Prostate gland (tissue), 2 donors: ENCODE data around the gene EHMT2. TPM values are rescaled to one million over a fixed set of nuclear protein-coding genes. Genes with fewer than 3 reads are reported as not detected.
"Not testable (repeated sequence)": the region's sequence is repeated elsewhere in the genome, so short reads cannot be mapped to it uniquely, and the experiment has no call there.

Source experiments
- DNase-seq: peaks from one replicate; pipeline ENCODE4 v3.0.0-alpha.2; 2019; ENCODE audit warnings: low spot score
- H3K27ac ChIP-seq, 2 donors: fragments of 200-600 bp; sonication (generic); 2 replicates each; pipeline ENCODE4 v1.5.1; 2017 to 2019
- H3K27me3 ChIP-seq: fragments of 200-600 bp; sonication (generic); replicated peaks from 2 replicates; pipeline ENCODE4 v1.5.1; 2019; ENCODE audit not compliant: insufficient read depth
- H3K36me3 ChIP-seq, 2 donors: fragments of 200-600 bp; sonication (generic); 1 replicate in 1 of 2; 2 replicates in 1 of 2; pipeline versions ENCODE4 v1.5.1 to v1.8.1; 2017 to 2019
- H3K4me1 ChIP-seq: fragments of 200-600 bp; sonication (generic); replicated peaks from 2 replicates; pipeline ENCODE4 v1.5.1; 2019
- H3K4me3 ChIP-seq, 2 donors: fragments of 200-600 bp; sonication (generic); 2 replicates each; pipeline ENCODE4 v1.5.1; 2017 to 2019
- H3K9me3 ChIP-seq: fragments of 200-600 bp; sonication (generic); 2 replicates; pipeline ENCODE4 v1.5.1; 2017
- POLR2A ChIP-seq: fragments of 450-650 bp; IDR thresholded peaks from one replicate; pipeline ENCODE4 v1.6.1; 2016; ENCODE audit warnings: antibody characterized with exemption, mild to moderate bottlenecking
- POLR2AphosphoS5 ChIP-seq: sonication (generic); formaldehyde crosslinking; IDR thresholded peaks from one replicate; pipeline ENCODE4 v1.6.1; 2017; ENCODE audit warnings: antibody characterized with exemption
- WGBS: methylation state at CpG from one replicate; pipeline ENCODE4 v1.1.5; 2018; 5-methylcytosine and 5-hydroxymethylcytosine counted together
- intact Hi-C: fragments of 100-400 bp; cut with DNase I; formaldehyde crosslinking; loops from one replicate; pipeline ENCODE4 v1.14.2; 2022
- total RNA-seq, 2 donors: library from RNA; depleted of rRNA; stranded (reverse); fragments of >200 nt; gene quantifications; one replicate each; pipeline ENCODE4 v1.1.0, GENCODE V29; 2016
- TF ChIP-seq, protein P1 (sequence below), 4 experiments: fragments of 200-600 bp in 2 of 4; fragments of 450-650 bp in 2 of 4; sonication (generic) in 2 of 4; IDR thresholded peaks; 1 replicate in 3 of 4; 2 replicates in 1 of 4; pipeline ENCODE4 v1.5.1; 2016 to 2019; ENCODE audit warnings: antibody characterized with exemption in 4 of 4, mild to moderate bottlenecking in 2 of 4, moderate library complexity in 2 of 4

The EHMT2 gene
- total RNA-seq, 2 donors from 2014 or later: 53.6 to 92.8 TPM

- WGBS: 89% methylated on average over 8 of the region's 8 CpGs
- TF ChIP-seq POLR2A: no peak
- TF ChIP-seq, protein P1, sequence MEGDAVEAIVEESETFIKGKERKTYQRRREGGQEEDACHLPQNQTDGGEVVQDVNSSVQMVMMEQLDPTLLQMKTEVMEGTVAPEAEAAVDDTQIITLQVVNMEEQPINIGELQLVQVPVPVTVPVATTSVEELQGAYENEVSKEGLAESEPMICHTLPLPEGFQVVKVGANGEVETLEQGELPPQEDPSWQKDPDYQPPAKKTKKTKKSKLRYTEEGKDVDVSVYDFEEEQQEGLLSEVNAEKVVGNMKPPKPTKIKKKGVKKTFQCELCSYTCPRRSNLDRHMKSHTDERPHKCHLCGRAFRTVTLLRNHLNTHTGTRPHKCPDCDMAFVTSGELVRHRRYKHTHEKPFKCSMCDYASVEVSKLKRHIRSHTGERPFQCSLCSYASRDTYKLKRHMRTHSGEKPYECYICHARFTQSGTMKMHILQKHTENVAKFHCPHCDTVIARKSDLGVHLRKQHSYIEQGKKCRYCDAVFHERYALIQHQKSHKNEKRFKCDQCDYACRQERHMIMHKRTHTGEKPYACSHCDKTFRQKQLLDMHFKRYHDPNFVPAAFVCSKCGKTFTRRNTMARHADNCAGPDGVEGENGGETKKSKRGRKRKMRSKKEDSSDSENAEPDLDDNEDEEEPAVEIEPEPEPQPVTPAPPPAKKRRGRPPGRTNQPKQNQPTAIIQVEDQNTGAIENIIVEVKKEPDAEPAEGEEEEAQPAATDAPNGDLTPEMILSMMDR (IDR thresholded peaks at IDR 0.05): no peak
- TF ChIP-seq POLR2AphosphoS5: no peak
- intact Hi-C loops: no loop called here
These were observed 38.8 kb downstream of the EHMT2 start for GRCh38 chr6:31858707-31859106.

DNA sequence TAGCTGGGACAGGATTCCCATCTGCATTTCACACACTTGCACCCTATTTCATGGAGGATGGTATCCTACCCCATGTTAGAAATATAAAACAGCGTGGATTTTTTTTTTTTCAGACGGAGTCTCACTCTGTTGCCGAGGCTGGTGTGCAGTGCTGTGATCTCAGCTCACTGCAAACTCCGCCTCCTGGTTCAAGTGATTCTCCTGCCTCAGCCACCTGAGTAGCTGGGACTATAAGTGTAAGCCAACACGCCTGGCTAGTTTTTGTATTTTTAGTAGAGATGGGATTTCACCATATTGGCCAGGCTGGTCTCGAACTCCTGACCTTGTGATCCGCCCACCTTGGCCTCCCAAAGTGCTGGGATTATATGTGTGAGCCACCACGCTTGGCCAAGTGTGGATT, 39.7 kb downstream of the EHMT2 start:
- H3K4me1 ChIP-seq, H3K27ac ChIP-seq, intact Hi-C loops, DNase-seq, H3K4me3 ChIP-seq, H3K27me3 ChIP-seq, H3K9me3 ChIP-seq, H3K36me3 ChIP-seq: not testable (repeated sequence)
- WGBS: 89% methylated on average over 8 of the region's 8 CpGs

More at GRCh38 chr6:31858707-31859106, 38.8 kb downstream of the EHMT2 start:
- Histone ChIP-seq H3K27ac (no peak overlapping the region), H3K9me3 (no peaks in the 10 kb centered on the region), H3K27me3 (no peaks in the 10 kb centered on the region), H3K36me3 (no peaks in the 10 kb centered on the region), H3K4me1 (peaks cover 3% of the 10 kb centered on the region), H3K4me3 (no peak overlapping the region)
- DNase-seq: no peak

- intact Hi-C loops, H3K4me3 ChIP-seq: not testable (repeated sequence)
These were observed 45.3 kb downstream of the EHMT2 start for GRCh38 chr6:31851980-31852718.

DNA sequence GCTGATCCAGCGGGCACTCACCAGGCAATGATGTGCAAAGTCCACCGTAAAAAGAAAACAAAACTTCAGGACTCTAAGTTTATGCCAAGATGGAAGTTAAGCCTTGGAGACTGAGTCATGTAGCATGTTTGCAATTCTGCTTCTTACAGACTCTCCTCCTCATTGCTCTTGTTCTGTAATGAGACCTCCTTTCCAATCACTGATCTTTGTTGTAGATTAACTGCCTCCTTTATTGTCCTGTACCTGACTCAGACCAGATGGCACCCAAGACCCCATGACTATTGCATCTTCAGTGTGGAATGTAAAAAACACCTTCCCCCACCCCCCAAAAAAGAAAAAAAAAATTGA, 46.0 kb downstream of the EHMT2 start:
- Histone ChIP-seq H3K9me3 (no peaks in the 10 kb centered on the region), H3K27me3 (no peaks in the 10 kb centered on the region), H3K36me3 (no peaks in the 10 kb centered on the region), H3K27ac (peak overlapping the region in 1 of 2 donors; percentile 65), H3K4me3 (no peak overlapping the region), H3K4me1 (no peaks in the 10 kb centered on the region)
- 70% methylated on average over 2 of the region's 2 CpGs for whole genome bisulfite sequencing
- TF ChIP-seq POLR2A: no peak
- no peak for TF ChIP-seq POLR2AphosphoS5
- TF ChIP-seq, protein P1 (IDR thresholded peaks at IDR 0.05): no peak
- no peak for DNase-seq
- intact Hi-C loops: no loop called here

More at GRCh38 chr6:31851980-31852718, 45.3 kb downstream of the EHMT2 start:
- not testable (repeated sequence) for H3K9me3 ChIP-seq, H3K27me3 ChIP-seq, H3K36me3 ChIP-seq, DNase-seq, H3K4me1 ChIP-seq
- peak overlapping the region in 1 of 2 donors; percentile 65 for H3K27ac ChIP-seq
- 83% methylated on average over 30 of the region's 35 CpGs for WGBS

GRCh38 chr6:31850765-31851484, 46.6 kb downstream of the EHMT2 start:
- 97% methylated on average over 2 of the region's 2 CpGs for WGBS
- H3K4me1 ChIP-seq: no peaks in the 10 kb centered on the region
- intact Hi-C loops: no loop called here

More at GRCh38 chr6:31850765-31851484, 46.6 kb downstream of the EHMT2 start:
- no peaks in the 10 kb centered on the region for H3K9me3 ChIP-seq
- H3K27ac ChIP-seq: no peak overlapping the region
- no peak overlapping the region for H3K4me3 ChIP-seq
- TF ChIP-seq, protein P1 (IDR thresholded peaks at IDR 0.05): no peak
- no peak for TF ChIP-seq POLR2AphosphoS5
- no peak for TF ChIP-seq POLR2A
- no peaks in the 10 kb centered on the region for H3K36me3 ChIP-seq
- no peak for DNase-seq
- H3K27me3 ChIP-seq: no peaks in the 10 kb centered on the region
